H7 (cell line): Measurements from ENCODE around the gene AASDH. TPM values are rescaled to one million over a fixed set of nuclear protein-coding genes. Genes with fewer than 3 reads are reported as not detected.

Experiments used
- DNase-seq: peaks from one replicate; pipeline ENCODE4 v3.0.0; 2012
- H3K27me3 ChIP-seq: 2 replicates; pipeline ENCODE4 v1.6.0; 2011; ENCODE audit warnings: mild to moderate bottlenecking, low read length; ENCODE audit not compliant: control insufficient read depth, insufficient read depth
- H3K36me3 ChIP-seq: replicated peaks from 2 replicates; pipeline ENCODE4 v1.5.1; 2011; ENCODE audit warnings: low read length; ENCODE audit not compliant: control insufficient read depth, insufficient read depth
- H3K4me3 ChIP-seq: 2 replicates; pipeline ENCODE4 v1.5.1; 2011; ENCODE audit warnings: low read depth, mild to moderate bottlenecking, control low read depth, low read length, moderate library complexity; ENCODE audit not compliant: insufficient read depth
- total RNA-seq: library from RNA; depleted of rRNA; stranded (reverse); fragments of >200 nt; shearing (Covaris generic); gene quantifications from 2 replicates; pipeline ENCODE4 v1.2.3, GENCODE V29; 2014

AASDH gene
- total RNA-seq, 1 experiment from 2014 or later, result 11.4 TPM

GRCh38 chr4:56317749-56318148, 69.5 kb downstream of the AASDH start:
- Histone ChIP-seq H3K27me3 (no peaks in the 10 kb centered on the region), H3K36me3 (no peaks in the 10 kb centered on the region; the same call in 1 of the 2 replicates), H3K4me3 (no peak overlapping the region)
- no peak for DNase-seq

- Histone ChIP-seq H3K27me3 (no peaks in the 10 kb centered on the region), H3K36me3 (no peaks in the 10 kb centered on the region; the same call in 1 of the 2 replicates), H3K4me3 (no peak overlapping the region)
- no peak for DNase-seq
These were observed 71.2 kb downstream of the AASDH start for GRCh38 chr4:56316011-56316650.

GRCh38 chr4:56315543-56315942, 71.7 kb downstream of the AASDH start:
- DNase-seq, result no peak
- Histone ChIP-seq H3K27me3 (no peaks in the 10 kb centered on the region), H3K4me3 (no peak overlapping the region), H3K36me3 (no peaks in the 10 kb centered on the region; the same call in 1 of the 2 replicates)

DNA sequence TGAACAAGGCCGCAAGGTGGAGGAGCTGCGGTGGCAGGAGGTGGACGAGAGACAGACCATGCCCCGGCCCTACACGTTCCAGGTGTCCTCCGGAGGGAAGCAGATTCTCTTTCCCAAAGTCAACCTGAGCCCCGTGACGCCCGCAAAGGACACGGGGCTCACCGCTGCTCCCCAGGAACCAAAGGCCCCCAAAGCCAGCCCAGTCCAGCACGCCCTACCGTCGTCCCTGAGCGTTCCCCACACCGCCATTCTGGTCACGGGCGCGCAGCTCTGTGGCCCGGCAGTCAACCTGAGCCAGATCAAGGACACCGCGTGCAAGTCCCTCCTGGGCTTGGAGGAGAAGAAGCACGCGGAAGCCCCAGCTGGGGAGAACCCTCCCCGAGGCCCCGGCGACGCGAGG, 72.2 kb downstream of the AASDH start:
- no peak for DNase-seq
- Histone ChIP-seq H3K4me3 (no peak overlapping the region), H3K27me3 (no peaks in the 10 kb centered on the region), H3K36me3 (no peaks in the 10 kb centered on the region; the same call in 1 of the 2 replicates)

DNA sequence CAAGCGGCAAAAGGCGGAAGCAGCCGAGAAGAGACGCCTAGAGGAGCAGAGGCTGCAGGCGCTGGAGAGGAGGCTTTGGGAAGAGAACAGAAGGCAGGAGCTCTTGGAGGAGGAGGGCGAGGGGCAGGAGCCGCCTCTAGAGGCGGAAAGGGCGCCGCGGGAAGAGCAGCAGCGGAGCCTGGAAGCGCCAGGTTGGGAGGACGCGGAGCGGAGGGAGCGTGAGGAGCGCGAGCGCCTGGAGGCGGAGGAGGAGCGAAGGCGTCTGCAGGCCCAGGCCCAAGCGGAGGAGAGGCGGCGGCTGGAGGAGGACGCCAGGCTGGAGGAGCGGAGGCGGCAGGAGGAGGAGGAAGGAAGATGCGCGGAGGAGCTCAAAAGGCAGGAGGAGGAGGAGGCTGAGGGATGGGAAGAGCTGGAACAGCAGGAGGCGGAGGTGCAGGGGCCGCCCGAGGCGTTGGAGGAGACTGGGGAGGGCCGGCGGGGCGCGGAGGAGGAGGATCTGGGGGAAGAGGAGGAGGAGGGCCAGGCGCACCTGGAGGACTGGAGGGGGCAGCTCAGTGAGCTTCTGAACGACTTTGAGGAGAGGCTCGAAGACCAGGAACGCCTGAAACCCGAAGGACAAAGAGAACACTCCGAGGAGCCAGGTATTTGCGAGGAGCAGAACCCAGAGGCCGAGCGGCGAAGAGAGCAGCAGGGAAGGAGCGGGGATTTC, 72.9 kb downstream of the AASDH start:
- peak; percentile 45 for DNase-seq
- H3K27me3 ChIP-seq, result no peaks in the 10 kb centered on the region
- H3K4me3 ChIP-seq, result no peak overlapping the region
- no peaks in the 10 kb centered on the region; the same call in 1 of the 2 replicates for H3K36me3 ChIP-seq

DNA sequence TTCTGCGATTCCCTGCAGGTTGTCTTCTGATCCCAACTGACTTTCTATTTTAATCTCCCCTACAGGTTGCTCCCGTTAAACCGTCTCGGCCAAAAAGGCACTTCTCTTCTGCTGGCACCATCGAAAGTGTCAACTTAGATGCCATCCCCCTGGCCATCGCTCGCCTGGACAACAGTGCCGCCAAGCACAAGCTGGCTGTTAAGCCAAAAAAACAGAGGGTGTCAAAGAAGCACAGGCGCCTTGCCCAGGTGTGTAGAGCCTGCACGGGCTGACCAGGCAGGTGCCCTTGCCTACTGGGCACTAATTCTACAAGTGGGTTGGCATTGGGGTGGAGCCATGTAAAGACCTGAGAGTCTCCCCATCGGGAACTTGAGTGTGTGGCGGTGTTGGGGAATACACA, 74.2 kb downstream of the AASDH start:
- DNase-seq, result no peak
- H3K36me3 ChIP-seq, result no peaks in the 10 kb centered on the region; the same call in 1 of the 2 replicates
- no peaks in the 10 kb centered on the region for H3K27me3 ChIP-seq
- H3K4me3 ChIP-seq, result no peak overlapping the region

- peaks cover 1% of the 10 kb centered on the region for H3K36me3 ChIP-seq
- DNase-seq, result no peak
- no peaks in the 10 kb centered on the region for H3K27me3 ChIP-seq
These were observed 75.9 kb downstream of the AASDH start for GRCh38 chr4:56311299-56311975.

DNA sequence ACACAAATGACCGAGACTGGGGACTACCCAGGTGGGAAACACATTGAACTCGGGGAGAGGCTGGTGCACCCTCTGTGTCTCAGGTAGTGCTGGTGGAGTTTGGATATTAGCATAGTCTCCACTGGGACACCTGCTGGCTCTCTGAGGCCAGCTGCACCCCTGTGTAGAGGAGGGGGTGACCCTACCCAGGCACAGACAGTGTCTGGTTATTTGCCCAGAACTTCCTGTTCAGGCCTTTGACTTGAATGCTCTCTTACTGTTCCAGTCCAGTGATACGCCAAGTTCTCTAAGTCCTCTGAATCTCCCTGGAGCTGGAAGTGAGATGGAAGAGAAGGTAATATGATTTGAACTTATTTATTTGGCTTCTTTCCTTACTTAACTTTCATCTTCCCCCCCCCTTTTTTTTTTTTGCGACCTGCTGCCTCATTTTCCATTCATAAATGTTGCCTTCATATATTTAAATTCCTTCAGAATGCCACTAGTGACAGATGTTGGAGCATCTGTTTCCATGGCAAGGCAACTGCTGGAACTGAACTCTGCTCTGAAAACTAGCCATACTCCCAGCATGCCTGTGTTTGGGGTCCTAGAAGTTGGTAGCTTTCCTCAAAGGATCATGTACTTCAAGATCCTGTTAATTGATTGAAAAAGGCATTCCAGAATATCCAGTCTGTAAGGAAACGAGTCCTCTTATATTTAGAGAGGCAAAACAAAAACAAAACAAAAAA, 76.7 kb downstream of the AASDH start:
- no peak for DNase-seq
- Histone ChIP-seq H3K4me3 (no peak overlapping the region), H3K27me3 (no peaks in the 10 kb centered on the region), H3K36me3 (peaks cover 1% of the 10 kb centered on the region)

More at GRCh38 chr4:56311299-56311975, 75.9 kb downstream of the AASDH start:
- H3K4me3 ChIP-seq, result no peak overlapping the region

DNA sequence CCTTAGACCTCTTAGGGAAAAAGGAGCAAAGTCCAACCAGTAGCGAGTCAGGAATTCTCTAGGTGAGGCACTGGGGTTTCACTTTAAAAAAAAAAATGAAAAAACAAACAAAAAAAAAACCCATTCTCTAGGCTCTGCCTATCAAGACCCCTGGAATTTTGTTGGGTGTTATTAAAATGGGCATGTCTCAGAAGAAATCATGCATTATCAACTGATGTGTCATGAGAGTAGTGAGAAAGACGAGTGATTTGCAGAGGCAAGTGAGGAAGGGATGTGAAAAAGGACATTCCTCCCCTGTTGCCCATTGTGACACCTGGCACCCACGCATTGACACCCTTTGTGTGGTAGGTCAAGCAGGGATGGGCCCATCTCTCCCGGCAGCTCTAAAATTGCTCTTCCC, 78.9 kb downstream of the AASDH start:
- DNase-seq, result no peak
- Histone ChIP-seq H3K4me3 (no peak overlapping the region), H3K36me3 (peaks cover 1% of the 10 kb centered on the region), H3K27me3 (no peaks in the 10 kb centered on the region)

- no peak for DNase-seq
- H3K4me3 ChIP-seq, result no peak overlapping the region
- H3K36me3 ChIP-seq, result peaks cover 1% of the 10 kb centered on the region
- H3K27me3 ChIP-seq, result no peaks in the 10 kb centered on the region
These were observed 79.9 kb downstream of the AASDH start for GRCh38 chr4:56307423-56307822.

DNA sequence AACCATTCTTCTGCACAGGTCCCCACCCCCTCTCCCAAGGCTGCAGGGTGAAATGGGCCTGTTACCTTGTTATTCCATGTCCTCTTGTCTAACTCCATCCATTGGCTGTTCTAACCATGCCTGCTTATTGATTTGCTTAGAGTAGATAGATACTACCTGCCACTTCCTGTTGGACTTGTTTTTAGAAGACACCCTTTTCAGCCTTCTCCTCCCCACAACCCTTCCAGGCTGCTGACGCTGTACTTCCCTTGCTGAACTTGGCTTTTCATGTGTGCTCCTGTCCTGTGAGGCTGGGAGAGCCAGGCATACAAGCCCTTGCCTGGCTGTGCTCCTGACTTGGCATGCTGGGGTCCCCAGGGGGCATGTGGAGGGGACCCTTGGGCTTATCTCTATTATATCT, 81.9 kb downstream of the AASDH start:
- Histone ChIP-seq H3K4me3 (no peak overlapping the region), H3K36me3 (peaks cover 1% of the 10 kb centered on the region), H3K27me3 (no peaks in the 10 kb centered on the region)
- no peak for DNase-seq

DNA sequence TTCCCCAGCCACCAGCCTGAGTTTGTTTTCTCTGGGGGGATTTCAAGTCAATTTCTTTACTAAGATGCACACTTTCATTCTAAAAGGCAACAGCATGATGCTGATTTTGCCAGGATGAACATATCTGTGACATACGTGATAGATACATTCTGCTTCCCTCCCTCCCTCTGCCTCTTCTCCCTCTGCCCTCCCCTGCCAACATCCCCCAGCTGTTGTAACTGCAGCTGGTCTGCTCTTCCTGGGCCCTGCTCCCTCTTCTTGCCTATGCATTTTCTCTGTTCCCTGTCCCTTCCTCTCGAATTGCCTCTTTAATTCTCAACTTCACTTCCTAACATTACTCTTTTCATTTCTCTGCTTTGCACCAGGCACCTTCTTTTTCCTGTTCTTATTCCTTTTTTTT, 83.4 kb downstream of the AASDH start:
- Histone ChIP-seq H3K4me3 (no peak overlapping the region), H3K36me3 (peaks cover 1% of the 10 kb centered on the region), H3K27me3 (no peaks in the 10 kb centered on the region)
- no peak for DNase-seq

DNA sequence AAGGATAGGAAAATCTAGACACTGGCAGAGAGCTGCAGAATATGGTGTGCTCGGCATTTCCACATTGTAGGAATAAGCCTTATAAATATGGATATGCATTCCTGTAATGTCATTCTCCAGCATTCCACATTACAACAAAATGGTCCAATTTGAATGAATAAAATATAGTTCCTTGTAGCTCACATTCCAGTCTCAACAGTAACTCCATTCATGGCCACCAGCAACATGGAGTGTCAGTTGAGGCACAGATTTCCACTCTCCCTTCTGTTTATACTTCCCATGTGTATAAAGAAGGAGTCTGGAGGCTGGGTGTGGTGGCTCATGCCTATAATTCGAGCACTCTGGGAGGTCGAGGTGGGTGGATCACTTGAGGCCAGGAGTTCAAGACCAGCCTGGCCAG, 84.5 kb downstream of the AASDH start:
- DNase-seq, result no peak
- H3K27me3 ChIP-seq, result no peaks in the 10 kb centered on the region
- H3K4me3 ChIP-seq, result no peak overlapping the region
- peaks cover 1% of the 10 kb centered on the region for H3K36me3 ChIP-seq

DNA sequence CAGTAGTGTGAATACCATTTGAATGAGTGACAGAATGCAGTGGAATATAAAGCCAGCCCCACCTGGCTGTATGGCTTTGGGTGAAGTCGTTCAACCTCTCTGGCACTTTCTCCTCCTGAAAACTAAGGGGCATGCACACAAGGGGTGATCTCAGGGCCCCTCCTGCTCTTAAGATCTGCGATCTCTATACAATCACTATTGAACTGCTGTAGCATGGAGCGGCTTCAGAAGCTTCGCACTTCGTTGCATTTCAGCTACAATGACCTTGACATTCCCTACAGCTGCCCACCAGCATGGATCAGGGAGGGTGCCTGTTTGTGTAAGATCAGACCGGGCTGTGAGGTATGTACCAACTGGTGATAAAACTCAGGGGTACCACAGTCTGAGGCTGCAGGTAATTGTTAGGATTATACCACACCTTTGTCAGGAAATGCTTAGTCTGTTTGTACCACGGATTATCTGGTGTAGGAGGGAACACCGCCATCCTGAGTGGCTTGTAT, 85.2 kb downstream of the AASDH start:
- no peaks in the 10 kb centered on the region for H3K27me3 ChIP-seq
- no peaks in the 10 kb centered on the region for H3K36me3 ChIP-seq
- no peak overlapping the region for H3K4me3 ChIP-seq
- no peak for DNase-seq
